COLO668 (cell line): Measurements from ENCODE around the gene CARMIL3.
"Not testable (repeated sequence)": the region's sequence is repeated elsewhere in the genome, so short reads cannot be mapped to it uniquely, and the experiment has no call there.

ENCODE experiments used
- DNase-seq: peaks from one replicate; lab custom pipeline; 2025; ENCODE audit not compliant: unreplicated experiment; lab: John Stamatoyannopoulos, UW

The CARMIL3 gene

GRCh38 chr14:24051789-24052655, at the start of gene CARMIL3:
Gene CARMIL3, plus strand, starts transcription at chr14:24052009. Its CDS starts 145 bp downstream, at chr14:24052154.
- DNase-seq: peak; percentile 92

DNA sequence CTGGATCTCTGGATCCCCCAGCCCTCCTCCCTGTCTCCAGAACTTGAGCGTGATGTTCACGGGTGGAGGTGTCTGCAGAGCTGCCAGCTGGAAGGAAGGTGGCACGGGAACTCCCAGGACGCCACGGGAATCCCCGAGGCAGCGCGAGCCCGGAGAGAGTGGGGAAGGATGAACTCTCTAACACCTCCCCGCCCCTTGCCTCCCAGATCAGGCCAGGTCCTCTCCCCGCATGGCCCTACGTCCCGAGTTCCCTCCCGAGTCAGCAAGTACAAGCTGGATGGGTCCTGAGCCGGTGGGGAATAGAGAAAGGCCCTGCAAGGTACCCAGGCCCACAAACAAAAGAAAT, 45.4 kb upstream of the CARMIL3 start:
- DNase-seq: not testable (repeated sequence)

DNA sequence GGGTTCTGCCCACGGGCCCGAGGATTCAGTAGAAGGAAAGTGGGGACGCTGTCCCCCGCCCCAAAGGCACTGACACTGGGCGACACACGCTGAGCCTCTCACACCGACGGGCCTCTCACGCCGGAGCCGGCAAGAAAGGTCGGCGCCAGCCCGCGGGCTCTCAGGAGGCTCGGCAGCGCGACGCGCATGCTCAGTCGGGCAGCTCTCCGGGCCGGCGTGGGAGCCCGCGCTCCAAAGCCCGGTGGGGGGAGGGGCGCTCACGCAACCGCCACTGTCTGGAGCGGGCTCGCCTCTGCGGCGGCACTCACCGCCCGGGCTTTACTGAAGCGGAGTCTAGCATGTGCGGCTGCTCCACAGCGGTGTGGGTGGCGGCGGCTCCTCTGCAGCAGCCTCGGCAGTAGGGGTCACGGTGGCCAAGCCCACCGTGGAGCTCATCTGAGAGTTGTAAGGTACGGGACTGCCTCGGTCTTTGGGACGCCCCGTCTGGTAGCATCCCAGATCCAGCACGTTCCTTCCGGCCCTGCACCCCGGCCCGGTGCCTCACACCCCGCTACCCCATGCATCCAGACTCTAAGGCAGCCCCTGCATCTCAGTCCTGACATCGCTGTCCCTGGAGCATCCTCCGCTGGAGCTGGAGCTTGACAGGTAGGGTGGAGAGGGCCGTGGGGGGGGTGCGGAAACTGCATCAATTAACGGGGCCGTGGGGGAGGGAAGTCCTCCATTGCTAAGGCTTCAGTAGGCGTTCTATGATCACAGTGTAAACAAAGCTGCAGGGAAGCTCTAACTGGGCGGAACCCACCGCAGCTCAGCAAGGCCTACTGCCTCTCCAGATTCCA, 44.8 kb upstream of the CARMIL3 start:
- peak; percentile 80 for DNase-seq

DNA sequence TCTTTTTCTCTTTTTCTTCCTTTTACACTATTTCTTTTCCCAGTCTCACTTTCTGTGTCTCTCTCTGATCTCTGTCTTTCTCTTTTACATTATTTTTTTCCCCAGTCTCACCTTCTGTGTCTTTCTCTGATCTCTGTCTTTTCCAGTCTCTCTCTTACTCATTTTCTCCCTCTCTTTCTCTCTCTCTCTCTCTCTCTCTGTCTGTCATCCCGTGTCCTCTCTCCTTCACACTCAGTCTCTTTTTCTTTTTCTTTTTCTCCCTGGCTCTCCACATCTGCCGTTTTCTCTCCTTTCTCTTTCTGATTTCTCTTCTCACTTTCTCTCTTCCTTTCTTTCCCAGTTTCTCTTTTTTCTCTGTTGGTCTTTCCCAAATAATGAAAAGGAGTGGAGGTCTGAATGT, 40.8 kb upstream of the CARMIL3 start:
- DNase-seq: no peak

GRCh38 chr14:24012726-24013273, 39.0 kb upstream of the CARMIL3 start:
- DNase-seq: not testable (repeated sequence)

DNA sequence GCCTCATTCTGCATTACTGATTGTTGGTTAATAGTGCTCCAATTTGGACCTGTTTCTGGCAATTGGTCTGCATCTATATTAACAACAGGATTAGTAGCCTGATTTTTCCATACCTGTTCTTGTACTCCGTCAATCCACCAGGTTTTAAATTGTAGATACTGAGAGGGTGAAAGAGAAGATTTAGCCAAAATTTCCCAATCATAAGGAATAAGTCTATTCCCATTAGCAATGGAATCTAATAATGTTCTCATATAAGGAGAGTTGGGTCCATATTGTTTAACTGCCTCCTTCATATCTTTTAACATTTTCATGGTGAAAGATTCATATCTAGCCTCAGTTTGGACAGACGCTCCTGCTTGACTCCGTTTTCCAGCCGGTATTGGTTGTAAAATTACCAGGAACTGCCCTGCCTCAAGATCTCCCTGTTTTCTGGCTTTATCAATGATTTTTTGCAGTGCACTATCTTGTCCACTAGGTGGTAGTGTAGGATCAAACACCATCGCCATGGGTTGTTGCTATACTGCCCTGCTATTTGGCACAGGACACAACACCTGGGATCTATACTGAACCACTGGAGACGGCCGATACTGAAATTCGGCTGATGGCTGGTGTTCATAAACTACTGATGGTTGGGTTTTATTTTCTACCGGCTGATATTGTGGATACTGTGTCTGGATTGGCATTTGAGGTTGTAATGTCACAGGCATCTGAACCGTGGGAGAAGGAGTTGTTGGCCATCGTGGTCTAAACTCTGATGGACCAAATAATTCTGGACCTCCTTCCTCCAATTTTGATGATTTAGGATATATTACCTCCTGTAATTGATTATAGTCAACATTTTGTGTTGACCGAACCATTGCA, 37.9 kb upstream of the CARMIL3 start:
- peak; percentile 61 for DNase-seq

DNA sequence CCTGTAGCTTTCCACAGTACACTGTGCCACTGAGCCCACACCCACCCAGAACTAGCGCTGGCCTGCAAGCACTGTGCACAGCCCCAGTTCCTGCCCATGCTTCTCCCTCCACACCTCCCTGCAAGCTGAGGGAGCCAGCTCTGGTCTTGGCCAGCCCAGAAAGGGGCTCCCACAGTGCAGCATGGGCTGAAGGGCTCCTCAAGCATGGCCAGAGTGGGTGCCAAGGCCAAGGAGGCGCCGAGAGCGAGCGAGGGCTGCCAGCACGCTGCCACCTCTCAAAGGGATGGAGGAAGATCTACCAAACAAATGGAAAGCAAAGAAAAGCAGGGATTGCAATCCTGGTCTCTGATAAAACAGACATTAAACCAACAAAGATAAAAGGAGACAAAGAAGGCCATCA, 36.1 kb upstream of the CARMIL3 start:
- DNase-seq: not testable (repeated sequence)

DNA sequence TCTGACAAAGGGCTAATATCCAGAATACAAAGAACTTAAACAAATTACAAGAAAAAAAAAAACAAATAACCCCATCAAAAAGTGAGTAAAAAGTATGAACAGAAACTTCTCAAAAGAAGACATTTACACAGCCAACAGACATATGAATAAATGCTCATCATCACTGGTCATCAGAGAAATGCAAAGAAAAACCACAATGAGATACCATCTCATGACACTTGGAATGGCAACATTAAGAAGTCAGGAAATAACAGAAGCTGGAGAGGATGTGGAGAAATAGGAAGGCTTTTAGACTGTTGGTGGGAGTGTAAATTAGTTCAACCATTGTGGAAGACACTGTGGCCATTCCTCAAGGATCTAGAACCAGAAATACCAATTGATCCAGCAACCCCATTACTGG, 32.8 kb upstream of the CARMIL3 start:
- not testable (repeated sequence) for DNase-seq

- not testable (repeated sequence) for DNase-seq
Observed at GRCh38 chr14:24019944-24020343, 31.9 kb upstream of the CARMIL3 start.

- DNase-seq: not testable (repeated sequence)
Observed at GRCh38 chr14:24020520-24020919, 31.3 kb upstream of the CARMIL3 start.

GRCh38 chr14:24024939-24025418, 26.8 kb upstream of the CARMIL3 start:
- not testable (repeated sequence) for DNase-seq

GRCh38 chr14:24029687-24030086, 22.1 kb upstream of the CARMIL3 start:
- not testable (repeated sequence) for DNase-seq

GRCh38 chr14:24031331-24031730, 20.5 kb upstream of the CARMIL3 start:
- DNase-seq: not testable (repeated sequence)

GRCh38 chr14:24032727-24033418, 18.9 kb upstream of the CARMIL3 start:
- DNase-seq: no peak

GRCh38 chr14:24035769-24036168, 16.0 kb upstream of the CARMIL3 start:
- DNase-seq: peak; percentile 27

- DNase-seq: peak; percentile 87
Observed at GRCh38 chr14:24036169-24036962, 15.4 kb upstream of the CARMIL3 start.

DNA sequence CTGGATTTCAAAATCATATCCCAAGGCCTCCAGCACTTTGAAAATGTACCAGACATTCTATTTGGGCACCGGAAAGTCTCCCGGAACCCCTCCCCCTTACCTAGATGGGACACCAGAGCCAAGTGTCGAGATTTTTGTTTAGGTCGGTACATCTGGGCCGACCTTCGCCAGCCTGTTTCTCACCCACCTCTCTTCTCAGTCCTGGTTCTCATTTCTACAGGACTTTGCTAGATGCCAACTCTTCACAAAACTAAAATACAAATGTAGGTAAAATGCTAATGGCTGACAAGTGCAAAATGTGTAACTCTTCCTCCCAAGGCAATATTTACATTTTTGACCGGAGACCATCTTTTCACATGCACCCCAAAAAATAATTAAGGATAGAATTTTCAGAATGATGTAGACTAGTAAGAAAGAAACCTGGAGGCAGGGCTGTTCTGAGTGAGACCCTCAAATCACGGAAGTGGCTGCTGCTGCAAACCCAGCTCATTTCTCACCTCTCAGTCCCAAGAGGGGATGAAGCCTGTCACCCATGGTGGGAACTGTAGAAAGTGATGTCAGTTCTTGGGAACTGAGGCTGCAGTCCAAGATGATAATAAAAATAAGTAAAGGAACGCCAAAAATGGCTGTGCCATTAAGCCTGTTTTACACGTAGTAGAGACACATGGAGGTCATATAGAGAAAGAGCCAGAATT, 14.7 kb upstream of the CARMIL3 start:
- not testable (repeated sequence) for DNase-seq

- peak; percentile 62 for DNase-seq
Observed at GRCh38 chr14:24037658-24038037, 14.2 kb upstream of the CARMIL3 start.

GRCh38 chr14:24038686-24039085, 13.1 kb upstream of the CARMIL3 start:
- no peak for DNase-seq
